RWPE2 (cell line): ENCODE results near the gene STAT1.

Source experiments
- ATAC-seq: fragments of 200-7000 bp; cut with Tn5 transposase; 3 replicates; pipeline ENCODE4 v1.9.1; 2021; ENCODE audit warnings: low read depth
- DNase-seq: peaks from one replicate; pipeline ENCODE4 v3.0.0-alpha.2; 2020; ENCODE audit warnings: low spot score
- H3K27ac ChIP-seq: fragments of 450-650 bp; 2 replicates; pipeline ENCODE4 v1.5.1; 2017; ENCODE audit warnings: mild to moderate bottlenecking; ENCODE audit not compliant: poor library complexity, severe bottlenecking
- H3K27me3 ChIP-seq: fragments of 250-450 bp; sonication (Bioruptor Pico); 2 replicates; pipeline ENCODE4 v1.5.1; 2021; ENCODE audit warnings: mild to moderate bottlenecking, moderate library complexity; ENCODE audit not compliant: insufficient read depth, poor library complexity, severe bottlenecking
- H3K36me3 ChIP-seq: fragments of 250-450 bp; sonication (Bioruptor Pico); 2 replicates; pipeline ENCODE4 v1.5.1; 2020; ENCODE audit warnings: low read depth, mild to moderate bottlenecking, moderate library complexity
- H3K4me1 ChIP-seq: fragments of 250-450 bp; sonication (Bioruptor Pico); 2 replicates; pipeline ENCODE4 v1.5.1; 2021; ENCODE audit warnings: mild to moderate bottlenecking, moderate library complexity; ENCODE audit not compliant: insufficient read depth, poor library complexity, severe bottlenecking
- H3K4me3 ChIP-seq: fragments of 250-450 bp; sonication (Bioruptor Pico); 2 replicates; pipeline ENCODE4 v1.5.1; 2021; ENCODE audit warnings: mild to moderate bottlenecking, moderate library complexity; ENCODE audit not compliant: severe bottlenecking
- H3K9me3 ChIP-seq: fragments of 250-450 bp; sonication (Bioruptor Pico); 2 replicates; pipeline ENCODE4 v1.5.1; 2021; ENCODE audit warnings: mild to moderate bottlenecking, moderate library complexity; ENCODE audit not compliant: severe bottlenecking
- CTCF ChIP-seq: fragments of 450-650 bp; IDR thresholded peaks from one replicate; pipeline ENCODE4 v1.5.1; 2017; ENCODE audit warnings: mild to moderate bottlenecking, moderate library complexity; ENCODE audit not compliant: poor library complexity, severe bottlenecking

The STAT1 gene

GRCh38 chr2:190976521-190976920 is 37.5 kb downstream of the STAT1 start:
- no peak for ATAC-seq
- Histone ChIP-seq H3K36me3 (peaks cover 96% of the 10 kb centered on the region), H3K9me3 (no peaks in the 10 kb centered on the region), H3K4me1 (no peaks in the 10 kb centered on the region), H3K27ac (no peak overlapping the region), H3K27me3 (no peaks in the 10 kb centered on the region), H3K4me3 (no peak overlapping the region)
- DNase-seq = no peak
- TF ChIP-seq CTCF = no peak

GRCh38 chr2:190974629-190975361 is 39.2 kb downstream of the STAT1 start:
- DNase-seq (no peak), ATAC-seq (no peak)
- H3K4me3 ChIP-seq = no peak overlapping the region
- H3K27me3 ChIP-seq = no peaks in the 10 kb centered on the region
- no peak overlapping the region for H3K27ac ChIP-seq
- no peaks in the 10 kb centered on the region for H3K9me3 ChIP-seq
- no peak for TF ChIP-seq CTCF
- peaks cover 95% of the 10 kb centered on the region for H3K36me3 ChIP-seq
- H3K4me1 ChIP-seq = no peaks in the 10 kb centered on the region

GRCh38 chr2:190973726-190974628 is 40.0 kb downstream of the STAT1 start:
- H3K36me3 ChIP-seq = peaks cover 95% of the 10 kb centered on the region
- ATAC-seq = no peak
- TF ChIP-seq CTCF = no peak

GRCh38 chr2:190973262-190973661 is 40.7 kb downstream of the STAT1 start:
- H3K4me1 ChIP-seq = no peaks in the 10 kb centered on the region
- no peaks in the 10 kb centered on the region for H3K27me3 ChIP-seq
- no peak overlapping the region for H3K4me3 ChIP-seq
- no peak for TF ChIP-seq CTCF
- no peak overlapping the region for H3K27ac ChIP-seq
- ATAC-seq (no peak), DNase-seq (no peak)
- H3K36me3 ChIP-seq = peaks cover 95% of the 10 kb centered on the region
- no peaks in the 10 kb centered on the region for H3K9me3 ChIP-seq

More at GRCh38 chr2:190973726-190974628, 40.0 kb downstream of the STAT1 start:
- no peaks in the 10 kb centered on the region for H3K27me3 ChIP-seq
- H3K4me1 ChIP-seq = no peaks in the 10 kb centered on the region
- H3K27ac ChIP-seq = no peak overlapping the region
- H3K4me3 ChIP-seq = no peak overlapping the region
- no peaks in the 10 kb centered on the region for H3K9me3 ChIP-seq
- DNase-seq = no peak
